GM18517 (cell line): ENCODE data around the gene VSTM4.

Source experiments
- ATAC-seq: cut with Tn5 transposase; IDR thresholded peaks from one replicate; pipeline ENCODE4 v1.9.1; 2021; ENCODE audit warnings: mild to moderate bottlenecking, moderate library complexity; ENCODE audit not compliant: unreplicated experiment

The VSTM4 gene

DNA sequence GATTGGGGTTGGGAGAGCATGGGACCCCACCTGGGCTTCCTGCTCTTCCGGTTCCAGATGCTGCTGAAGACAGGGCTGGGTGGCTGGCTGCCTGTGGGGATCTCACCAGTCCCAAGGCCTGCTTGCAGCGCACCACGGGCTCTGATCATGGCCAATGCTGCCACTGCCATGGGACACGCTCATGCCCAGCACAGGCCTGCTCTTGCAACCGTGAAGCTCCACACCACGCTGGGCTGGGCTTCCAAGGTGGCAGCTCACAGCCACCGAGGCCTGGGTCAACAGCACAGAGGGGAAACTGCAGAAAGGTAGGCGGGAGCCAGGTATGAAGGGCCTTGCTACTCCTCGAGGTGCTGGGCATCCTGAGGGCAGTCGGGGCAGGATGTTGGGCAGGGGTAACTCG, 103.6 kb downstream of the VSTM4 start:
- no peak for ATAC-seq

DNA sequence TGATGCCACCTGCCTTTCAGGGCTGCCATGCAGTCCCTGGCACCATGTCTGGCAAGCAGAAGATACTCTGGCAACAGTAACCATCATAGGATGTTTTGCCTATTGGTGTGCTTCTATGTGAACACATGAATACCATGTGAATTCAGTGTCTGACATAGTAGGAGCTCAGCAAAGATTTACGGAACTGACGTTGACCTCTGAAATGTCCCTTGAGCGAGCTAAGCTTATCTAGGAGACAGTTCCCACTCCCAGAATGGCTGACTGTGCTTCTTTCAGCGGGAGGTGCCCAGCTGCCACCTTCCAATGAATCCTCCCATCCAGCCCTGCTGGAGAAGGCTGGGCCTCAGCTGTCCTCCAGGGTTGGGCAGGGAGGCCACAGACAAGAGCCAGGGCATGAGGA, 104.5 kb downstream of the VSTM4 start:
- no peak for ATAC-seq

DNA sequence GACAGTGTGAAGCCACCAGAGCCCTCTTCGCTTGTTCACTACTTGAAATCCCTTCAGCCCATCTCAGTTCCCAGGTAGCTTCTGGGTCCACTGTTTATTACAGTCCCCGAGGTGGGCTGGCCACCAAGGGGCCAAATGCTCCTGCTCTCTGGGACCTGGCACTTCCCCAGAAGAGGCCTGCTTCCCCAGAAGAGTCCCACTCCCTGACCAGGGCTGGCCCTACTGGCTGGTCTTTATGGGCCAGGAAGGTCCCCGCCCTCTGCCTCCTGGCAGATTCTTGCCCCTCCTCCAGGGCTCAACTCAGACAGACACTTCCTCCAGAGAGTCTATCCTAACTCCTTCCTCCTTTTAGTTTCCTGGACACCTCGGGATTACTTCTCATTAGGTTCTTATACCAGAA, 105.0 kb downstream of the VSTM4 start:
- no peak for ATAC-seq

DNA sequence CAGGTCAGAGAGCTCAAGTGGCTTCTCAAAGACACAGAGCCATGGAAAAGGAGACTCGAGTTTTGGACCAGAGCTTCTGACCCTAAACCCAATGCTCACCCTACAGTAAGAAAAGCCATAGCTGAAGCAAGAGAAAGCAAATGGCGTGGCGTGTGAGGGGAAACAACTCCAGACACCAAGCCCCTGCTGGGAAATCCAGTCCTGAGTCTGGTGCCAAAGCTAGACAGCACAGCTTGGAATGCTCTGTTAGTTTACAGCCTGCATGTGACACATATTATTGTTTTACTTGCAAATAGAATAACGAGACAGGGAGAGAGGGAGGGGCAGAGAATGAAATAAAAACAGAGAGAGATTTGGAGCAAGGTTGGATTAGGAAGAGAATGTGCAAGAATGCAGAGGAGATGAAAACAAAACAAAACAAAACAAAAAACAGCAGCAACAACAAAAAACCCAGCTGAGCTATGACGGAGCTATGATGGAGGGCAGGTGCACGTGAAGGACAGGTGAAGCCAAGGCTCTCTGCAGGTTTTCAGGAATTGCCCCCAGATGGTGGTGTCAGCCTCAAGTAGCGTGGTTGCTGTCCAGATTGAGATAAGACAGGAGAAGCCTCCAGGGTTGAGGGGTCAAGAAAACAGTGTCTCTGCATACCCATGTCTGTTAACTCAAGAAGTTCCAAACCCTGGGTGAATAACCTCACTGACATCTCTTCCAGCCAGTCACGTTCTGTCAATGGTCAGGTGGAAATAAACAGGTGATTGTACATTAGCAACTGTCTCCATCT, 105.9 kb downstream of the VSTM4 start:
- ATAC-seq: no peak

DNA sequence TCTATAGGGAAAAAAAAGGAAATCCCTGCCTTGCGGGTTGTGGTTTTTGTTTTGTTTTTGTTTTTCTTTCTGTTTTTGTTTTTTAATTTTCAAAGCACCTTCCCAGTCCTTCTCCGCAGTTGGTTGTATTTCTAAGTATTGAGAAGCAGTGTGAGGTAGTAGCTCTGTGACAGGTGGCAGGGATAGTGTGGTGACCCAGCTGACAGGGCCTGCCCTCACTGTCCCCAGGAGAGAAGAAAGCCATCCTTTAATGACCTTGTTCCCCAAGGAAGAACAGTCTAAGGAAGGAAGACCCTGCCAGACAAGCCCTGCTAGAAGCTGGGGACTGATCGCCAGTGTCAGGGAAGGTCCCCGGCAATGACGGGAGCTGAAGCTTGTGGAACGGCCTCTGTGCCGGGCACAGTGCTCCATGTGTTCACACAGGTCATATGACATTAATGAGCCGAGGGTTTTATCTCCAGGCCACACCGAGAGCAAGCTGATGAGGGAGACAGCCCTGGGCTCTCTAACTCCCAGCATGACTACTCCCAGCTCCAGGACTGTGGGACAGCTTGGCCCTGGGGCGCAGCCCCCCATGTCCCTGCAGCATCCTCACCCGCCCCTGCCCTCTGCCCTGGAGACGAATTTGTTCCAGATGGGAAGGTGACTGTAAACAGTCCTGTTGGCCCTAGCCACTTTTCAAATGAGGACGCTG, 106.7 kb downstream of the VSTM4 start:
- ATAC-seq: no peak

DNA sequence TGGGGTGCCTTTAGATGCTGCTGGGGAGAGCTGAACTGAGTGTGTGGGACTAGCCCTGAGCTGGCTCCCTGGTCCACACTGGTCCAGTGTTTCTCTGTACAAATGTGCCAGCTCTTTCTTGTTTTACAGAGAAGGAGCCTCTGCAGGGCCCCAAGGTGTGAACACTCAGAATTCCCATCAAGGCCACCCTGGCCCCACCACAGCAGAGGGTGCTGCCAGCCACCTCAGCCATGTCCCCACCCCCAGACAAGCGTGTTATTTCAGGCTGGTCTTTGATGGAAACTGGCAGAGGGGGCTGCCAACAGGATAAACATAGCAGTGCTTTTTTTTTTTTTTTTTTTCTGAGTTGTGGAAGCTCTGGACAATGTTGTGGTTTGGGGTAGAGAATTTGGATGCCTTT, 107.2 kb downstream of the VSTM4 start:
- ATAC-seq: no peak

GRCh38 chr10:49007129-49007528, 108.2 kb downstream of the VSTM4 start:
- ATAC-seq: no peak

DNA sequence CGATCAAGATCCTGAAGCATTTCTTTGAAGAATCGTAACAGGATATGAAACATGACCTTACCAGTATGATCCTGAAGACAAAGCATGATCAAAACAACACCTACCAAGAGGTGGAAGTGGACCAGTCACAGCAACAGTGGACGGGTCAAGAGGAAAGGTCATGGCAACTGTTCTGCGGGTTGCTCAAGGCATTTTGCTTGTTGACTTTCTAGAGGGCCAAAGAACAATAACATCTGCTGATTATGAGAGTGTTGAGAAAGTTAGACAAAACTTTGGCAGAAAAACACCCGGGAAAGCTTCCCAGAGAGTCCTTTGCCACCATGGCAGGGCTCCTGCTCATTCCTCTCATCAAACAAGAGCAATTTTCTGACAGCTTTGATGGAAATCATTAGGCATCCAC, 110.1 kb downstream of the VSTM4 start:
- ATAC-seq: no peak

- ATAC-seq: no peak
These were observed 113.3 kb downstream of the VSTM4 start for GRCh38 chr10:49001870-49002672.

DNA sequence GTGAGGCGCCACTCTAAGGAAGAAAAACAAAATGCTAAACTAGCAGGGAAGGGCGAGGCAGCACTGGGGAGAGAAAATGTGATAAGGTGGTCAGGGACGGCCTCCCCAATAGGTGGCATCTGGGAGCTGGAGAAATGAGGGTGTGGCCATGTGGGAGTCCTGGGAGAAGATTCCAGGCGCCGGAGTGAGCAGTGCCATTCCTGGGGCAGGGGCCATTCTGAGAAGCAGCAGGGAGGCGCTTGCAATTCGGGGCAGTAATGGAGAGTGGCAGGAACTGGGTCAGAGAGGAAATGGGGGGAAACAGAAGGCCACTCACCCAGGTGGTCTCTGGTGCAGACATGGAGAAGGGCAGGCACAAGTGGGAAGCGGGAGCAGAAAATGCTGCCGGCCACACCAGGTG, 113.9 kb downstream of the VSTM4 start:
- no peak for ATAC-seq

DNA sequence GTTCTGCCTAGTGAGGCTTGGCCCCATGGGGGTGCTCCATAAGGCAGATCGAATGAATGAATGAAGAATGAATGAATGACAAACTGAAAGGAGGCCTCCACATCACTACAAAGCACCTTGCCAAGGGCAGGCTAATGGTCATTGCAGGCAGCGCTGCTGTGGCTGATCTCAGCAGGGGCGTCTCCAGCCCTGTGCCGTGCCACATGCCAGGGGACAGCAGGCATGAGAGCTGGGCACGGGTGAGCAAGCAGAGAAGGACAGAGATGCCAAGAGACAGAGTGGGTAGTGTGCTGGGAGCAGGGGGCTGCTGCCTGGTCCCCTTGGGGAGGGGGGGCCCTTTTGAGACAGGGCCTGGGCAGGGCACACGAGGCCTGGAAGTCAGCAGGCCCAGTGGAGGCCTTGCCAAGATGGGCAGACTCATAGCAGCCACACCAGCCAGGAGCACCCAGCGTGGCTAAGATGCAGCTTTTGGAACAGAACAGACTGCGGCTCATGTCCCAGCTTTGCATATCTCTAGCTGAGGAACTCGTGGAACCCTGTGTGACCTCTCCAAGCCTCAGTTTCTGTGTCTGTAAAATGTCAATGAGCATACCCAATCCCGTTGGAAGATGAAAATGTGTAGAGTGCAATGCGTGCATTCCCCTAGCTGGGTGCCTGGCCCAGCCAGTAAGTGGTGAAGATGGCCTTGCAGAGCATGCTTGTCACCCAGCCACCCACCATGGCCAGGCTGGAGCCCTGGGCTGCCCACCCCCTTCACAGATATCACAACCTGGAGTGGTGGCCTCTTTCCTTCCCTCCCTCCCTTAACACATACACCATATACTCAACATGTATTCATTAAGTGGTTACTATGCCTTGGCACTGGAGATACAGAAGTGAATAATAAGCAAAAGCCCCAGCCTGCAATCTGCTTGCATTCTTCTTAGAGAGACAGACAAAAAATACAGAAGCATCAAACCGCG, 114.6 kb downstream of the VSTM4 start:
- ATAC-seq: no peak

DNA sequence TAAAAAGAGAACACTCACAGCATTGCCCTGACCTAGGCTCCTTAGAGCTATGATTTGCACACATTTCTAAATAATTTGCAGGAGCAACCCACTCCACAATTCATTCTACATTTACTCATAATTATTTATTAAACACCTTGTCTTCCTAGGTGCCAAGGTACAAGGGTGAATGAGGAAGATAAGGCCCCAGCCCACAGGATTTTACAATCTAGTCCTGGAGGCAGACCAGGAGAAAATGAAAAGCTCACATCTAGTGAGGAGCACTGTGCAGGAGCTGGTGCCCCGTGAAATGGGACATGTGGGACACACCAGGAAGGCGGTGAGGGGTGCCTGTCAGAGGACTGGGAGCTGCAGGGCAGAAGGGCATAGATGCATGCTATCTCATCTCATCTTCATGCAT, 116.0 kb downstream of the VSTM4 start:
- no peak for ATAC-seq

- no peak for ATAC-seq
These were observed 119.0 kb downstream of the VSTM4 start for GRCh38 chr10:48996329-48996728.

GRCh38 chr10:48993627-48994026, 121.7 kb downstream of the VSTM4 start:
- no peak for ATAC-seq

GRCh38 chr10:48990226-48990625, 125.1 kb downstream of the VSTM4 start:
- no peak for ATAC-seq

- no peak for ATAC-seq
These were observed 129.6 kb downstream of the VSTM4 start for GRCh38 chr10:48985621-48986158.

- no peak for ATAC-seq
These were observed 131.5 kb downstream of the VSTM4 start for GRCh38 chr10:48983648-48984351.

GRCh38 chr10:48982584-48982983, 132.7 kb downstream of the VSTM4 start:
- ATAC-seq: no peak

DNA sequence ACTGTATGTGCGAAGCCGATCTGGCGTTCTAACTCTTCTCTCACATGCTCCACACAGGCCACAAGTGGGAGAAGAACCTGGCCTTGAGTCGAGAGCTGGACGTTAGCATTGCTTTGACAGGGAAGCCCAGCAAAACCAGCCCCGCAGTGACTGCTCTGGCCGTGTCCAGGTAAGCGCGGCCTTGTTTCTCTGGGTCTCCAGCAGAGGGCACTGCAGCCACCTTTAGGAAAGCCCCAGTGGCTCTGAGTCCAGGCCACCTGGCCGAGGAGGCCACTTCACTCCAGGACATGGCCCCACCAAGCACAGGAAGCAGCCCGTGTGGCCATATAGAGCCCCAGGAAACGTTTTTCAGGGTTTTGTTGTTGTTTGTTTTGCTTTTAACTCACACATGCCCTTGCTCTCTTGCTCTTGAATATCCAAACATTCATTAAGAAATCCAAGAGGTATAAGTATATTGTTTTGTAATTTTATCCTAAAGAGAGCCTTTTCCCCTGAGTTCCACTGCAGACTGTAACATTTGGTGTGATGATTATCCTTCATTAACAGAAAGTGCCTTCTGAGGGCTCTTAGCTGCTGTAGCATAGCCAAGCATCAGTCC, 133.9 kb downstream of the VSTM4 start:
- no peak for ATAC-seq
